LNCaP clone FGC (cell line): ENCODE measurements around the gene NPY.

ENCODE experiments used
- DNase-seq: peaks from one replicate; pipeline ENCODE4 v3.0.0-alpha.2; 2011; ENCODE audit warnings: low read depth
- H3K4me3 ChIP-seq: 2 replicates; pipeline ENCODE4 v1.5.1; 2011; ENCODE audit warnings: mild to moderate bottlenecking, low read depth, low read length, control low read depth
- CTCF ChIP-seq: IDR thresholded peaks from 2 replicates; pipeline ENCODE4 v1.5.1; 2012; ENCODE audit warnings: mild to moderate bottlenecking; ENCODE audit not compliant: control insufficient read depth, insufficient read depth; ENCODE audit errors: extremely low read depth

Gene NPY

GRCh38 chr7:24312588-24312987 lies 28.6 kb downstream of the NPY start:
- no peak for DNase-seq
- no peak overlapping the region for H3K4me3 ChIP-seq
- TF ChIP-seq CTCF: no peak

- no peak overlapping the region for H3K4me3 ChIP-seq
- no peak for DNase-seq
- no peak for TF ChIP-seq CTCF
Measured at GRCh38 chr7:24313777-24314176, 29.8 kb downstream of the NPY start.

- H3K4me3 ChIP-seq: no peak overlapping the region
- TF ChIP-seq CTCF: no peak
- DNase-seq: no peak
Measured at GRCh38 chr7:24316340-24316739, 32.4 kb downstream of the NPY start.

GRCh38 chr7:24318326-24318725 lies 34.3 kb downstream of the NPY start:
- H3K4me3 ChIP-seq: no peak overlapping the region
- peak; percentile 47 for TF ChIP-seq CTCF
- DNase-seq: no peak

GRCh38 chr7:24319209-24319608 lies 35.2 kb downstream of the NPY start:
- no peak overlapping the region for H3K4me3 ChIP-seq
- no peak for DNase-seq
- TF ChIP-seq CTCF: no peak

- DNase-seq: no peak
- no peak overlapping the region for H3K4me3 ChIP-seq
- TF ChIP-seq CTCF: no peak
Measured at GRCh38 chr7:24323961-24324480, 40.0 kb downstream of the NPY start.

GRCh38 chr7:24325708-24326107 lies 41.7 kb downstream of the NPY start:
- no peak for TF ChIP-seq CTCF
- H3K4me3 ChIP-seq: no peak overlapping the region
- no peak for DNase-seq
